HepG2 (cell line): Measurements from ENCODE around the gene NFE2L1. TPM values are rescaled to one million over a fixed set of nuclear protein-coding genes. Genes with fewer than 3 reads are reported as not detected.

Experiments
- ARNTL ChIP-seq: sonication (generic); formaldehyde crosslinking; IDR thresholded peaks from 2 replicates; pipeline ENCODE4 v1.4.0; 2020; ENCODE audit warnings: mild to moderate bottlenecking, missing genetic modification reagents
- ETV6 ChIP-seq: sonication (generic); formaldehyde crosslinking; conservative IDR thresholded peaks from 2 replicates; pipeline ENCODE4 v1.4.0; 2020; ENCODE audit warnings: missing genetic modification reagents
- KLF11 ChIP-seq: IDR thresholded peaks from 2 replicates; pipeline ENCODE4 v1.6.1; 2016; ENCODE audit warnings: missing compliant biosample characterization
- MED1 ChIP-seq: sonication (generic); formaldehyde crosslinking; IDR thresholded peaks from 2 replicates; pipeline ENCODE4 v1.4.0; 2020; ENCODE audit warnings: missing genetic modification reagents
- NR2F6 ChIP-seq, 2 experiments: IDR thresholded peaks; 2 replicates each; pipeline ENCODE4 v1.6.1; 2016; ENCODE audit warnings: antibody characterized with exemption in 1 of 2, mild to moderate bottlenecking in 1 of 2
- SALL2 ChIP-seq: sonication (generic); formaldehyde crosslinking; IDR thresholded peaks from 2 replicates; pipeline ENCODE4 v1.8.1; 2023; ENCODE audit warnings: mild to moderate bottlenecking, missing genetic modification reagents, inconsistent platforms
- STAG1 ChIP-seq: sonication (generic); formaldehyde crosslinking; IDR thresholded peaks from 2 replicates; pipeline ENCODE4 v1.4.0; 2020; ENCODE audit warnings: missing genetic modification reagents
- TAF15 ChIP-seq: fragments of 200-400 bp; formaldehyde crosslinking; IDR thresholded peaks from one replicate; pipeline ENCODE4 v1.6.1; 2018; ENCODE audit warnings: mild to moderate bottlenecking, low read depth, low read length; ENCODE audit not compliant: poor library complexity, severe bottlenecking
- TCF12 ChIP-seq, 2 experiments: fragments of 450-650 bp in 1 of 2; sonication (generic) in 1 of 2; formaldehyde crosslinking in 1 of 2; IDR thresholded peaks; 2 replicates each; pipeline versions ENCODE4 v1.6.1 to v1.8.0; 2017 to 2022; ENCODE audit warnings: antibody characterized with exemption in 1 of 2, mild to moderate bottlenecking in 1 of 2, missing genetic modification reagents in 1 of 2, moderate library complexity in 1 of 2
- TCF7L2 ChIP-seq: IDR thresholded peaks from 2 replicates; pipeline ENCODE4 v1.6.1; 2011; ENCODE audit warnings: mild to moderate bottlenecking, low read depth, low read length, moderate library complexity
- ZNF124 ChIP-seq: sonication (generic); formaldehyde crosslinking; IDR thresholded peaks from 2 replicates; pipeline ENCODE4 v1.4.0; 2020; ENCODE audit warnings: missing genetic modification reagents
- ZNF205 ChIP-seq: IDR thresholded peaks from 2 replicates; pipeline ENCODE4 v1.6.1; 2018; ENCODE audit warnings: missing biosample characterization, missing genetic modification reagents
- ZNF350 ChIP-seq: sonication (generic); formaldehyde crosslinking; IDR thresholded peaks from 2 replicates; pipeline ENCODE4 v1.4.0; 2020; ENCODE audit warnings: mild to moderate bottlenecking, low read depth, missing genetic modification reagents, borderline replicate concordance
- ZNF841 ChIP-seq: sonication (generic); formaldehyde crosslinking; IDR thresholded peaks from 2 replicates; pipeline ENCODE4 v1.8.1; 2023; ENCODE audit warnings: missing genetic modification reagents, borderline replicate concordance
- polyA plus RNA-seq, 8 experiments: library from polyadenylated mRNA; depleted of rRNA in 3 of 8; stranded (reverse) in 7 of 8; unstranded in 1 of 8; fragments of >200 nt; fragmentation: Illumina TruSeq in 4 of 8; extraction: Trizol in 4 of 8; gene quantifications; 2 replicates each; pipeline versions ENCODE4 v1.2.1 to v1.2.3, GENCODE V29; 2011 to 2016; ENCODE audit warnings: low read depth in 4 of 8, missing spikeins in 1 of 8, mixed read lengths in 1 of 8; ENCODE audit not compliant: insufficient read depth in 1 of 8
- total RNA-seq, 5 experiments: library from RNA; depleted of rRNA; stranded (reverse); fragments of >200 nt; fragmentation: Illumina TruSeq; extraction: Trizol; gene quantifications; 2 replicates each; pipeline ENCODE4 v1.2.3, GENCODE V29; 2016; ENCODE audit warnings: low read depth in 1 of 5
- TF ChIP-seq, protein P1 (sequence below): IDR thresholded peaks from 2 replicates; pipeline ENCODE4 v1.6.1; 2016; ENCODE audit warnings: mild to moderate bottlenecking
- TF ChIP-seq, protein P2 (sequence below): sonication (generic); formaldehyde crosslinking; IDR thresholded peaks from 2 replicates; pipeline ENCODE4 v1.5.0; 2020; ENCODE audit warnings: mild to moderate bottlenecking, missing genetic modification reagents, moderate library complexity
- TF ChIP-seq, protein P3 (sequence below): sonication (generic); formaldehyde crosslinking; IDR thresholded peaks from 2 replicates; pipeline ENCODE4 v1.5.0; 2020; ENCODE audit warnings: missing genetic modification reagents
- TF ChIP-seq, protein P4 (sequence below): IDR thresholded peaks from 2 replicates; pipeline ENCODE4 v1.6.1; 2016; ENCODE audit warnings: low read depth, missing genetic modification reagents, missing compliant biosample characterization
- TF ChIP-seq, protein P5 (sequence below): sonication (generic); formaldehyde crosslinking; IDR thresholded peaks from 2 replicates; pipeline ENCODE4 v1.8.0; 2022; ENCODE audit warnings: mild to moderate bottlenecking, missing genetic modification reagents

NFE2L1 gene
- total and polyA plus RNA-seq, 2 of the 13 experiments (the other 11 are each of a cell fraction or from before 2014, with no cell fraction given), result 67.0 to 234 TPM

DNA sequence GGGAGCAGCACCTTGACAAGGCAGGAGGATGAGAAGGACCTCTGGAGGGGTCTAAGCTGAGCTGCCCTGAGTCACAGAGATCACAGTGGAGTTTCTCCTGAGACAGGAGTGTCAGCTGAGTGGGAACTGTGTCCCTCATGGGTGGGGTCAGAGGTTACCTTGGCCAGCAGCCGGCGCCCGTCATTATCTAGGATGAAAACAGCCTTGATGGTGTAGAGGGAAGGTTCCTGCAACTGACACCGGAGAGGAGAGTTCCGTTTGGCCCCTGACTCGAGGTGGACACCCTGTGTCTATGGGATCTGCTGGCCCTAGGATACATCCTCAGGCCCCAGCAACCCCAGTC, 11.5 kb upstream of the NFE2L1 start (continued):
- TF ChIP-seq, protein P1, sequence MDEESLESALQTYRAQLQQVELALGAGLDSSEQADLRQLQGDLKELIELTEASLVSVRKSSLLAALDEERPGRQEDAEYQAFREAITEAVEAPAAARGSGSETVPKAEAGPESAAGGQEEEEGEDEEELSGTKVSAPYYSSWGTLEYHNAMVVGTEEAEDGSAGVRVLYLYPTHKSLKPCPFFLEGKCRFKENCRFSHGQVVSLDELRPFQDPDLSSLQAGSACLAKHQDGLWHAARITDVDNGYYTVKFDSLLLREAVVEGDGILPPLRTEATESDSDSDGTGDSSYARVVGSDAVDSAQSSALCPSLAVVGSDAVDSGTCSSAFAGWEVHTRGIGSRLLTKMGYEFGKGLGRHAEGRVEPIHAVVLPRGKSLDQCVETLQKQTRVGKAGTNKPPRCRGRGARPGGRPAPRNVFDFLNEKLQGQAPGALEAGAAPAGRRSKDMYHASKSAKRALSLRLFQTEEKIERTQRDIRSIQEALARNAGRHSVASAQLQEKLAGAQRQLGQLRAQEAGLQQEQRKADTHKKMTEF (CRISPR knock-in tag), result no peak
- 0 out of 2 replicates have a peak, but pooled peaks have one; percentile 28 for TF ChIP-seq SALL2 (CRISPR knock-in tag)
- TF ChIP-seq ARNTL (CRISPR knock-in tag), result no peak
- TF ChIP-seq STAG1, result no peak
- TF ChIP-seq, protein P2, sequence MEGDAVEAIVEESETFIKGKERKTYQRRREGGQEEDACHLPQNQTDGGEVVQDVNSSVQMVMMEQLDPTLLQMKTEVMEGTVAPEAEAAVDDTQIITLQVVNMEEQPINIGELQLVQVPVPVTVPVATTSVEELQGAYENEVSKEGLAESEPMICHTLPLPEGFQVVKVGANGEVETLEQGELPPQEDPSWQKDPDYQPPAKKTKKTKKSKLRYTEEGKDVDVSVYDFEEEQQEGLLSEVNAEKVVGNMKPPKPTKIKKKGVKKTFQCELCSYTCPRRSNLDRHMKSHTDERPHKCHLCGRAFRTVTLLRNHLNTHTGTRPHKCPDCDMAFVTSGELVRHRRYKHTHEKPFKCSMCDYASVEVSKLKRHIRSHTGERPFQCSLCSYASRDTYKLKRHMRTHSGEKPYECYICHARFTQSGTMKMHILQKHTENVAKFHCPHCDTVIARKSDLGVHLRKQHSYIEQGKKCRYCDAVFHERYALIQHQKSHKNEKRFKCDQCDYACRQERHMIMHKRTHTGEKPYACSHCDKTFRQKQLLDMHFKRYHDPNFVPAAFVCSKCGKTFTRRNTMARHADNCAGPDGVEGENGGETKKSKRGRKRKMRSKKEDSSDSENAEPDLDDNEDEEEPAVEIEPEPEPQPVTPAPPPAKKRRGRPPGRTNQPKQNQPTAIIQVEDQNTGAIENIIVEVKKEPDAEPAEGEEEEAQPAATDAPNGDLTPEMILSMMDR (CRISPR knock-in tag), result no peak
- TF ChIP-seq TCF7L2, result no peak
- no peak for TF ChIP-seq ZNF350 (CRISPR knock-in tag)
- TF ChIP-seq TAF15, result no peak
- TF ChIP-seq, protein P3, sequence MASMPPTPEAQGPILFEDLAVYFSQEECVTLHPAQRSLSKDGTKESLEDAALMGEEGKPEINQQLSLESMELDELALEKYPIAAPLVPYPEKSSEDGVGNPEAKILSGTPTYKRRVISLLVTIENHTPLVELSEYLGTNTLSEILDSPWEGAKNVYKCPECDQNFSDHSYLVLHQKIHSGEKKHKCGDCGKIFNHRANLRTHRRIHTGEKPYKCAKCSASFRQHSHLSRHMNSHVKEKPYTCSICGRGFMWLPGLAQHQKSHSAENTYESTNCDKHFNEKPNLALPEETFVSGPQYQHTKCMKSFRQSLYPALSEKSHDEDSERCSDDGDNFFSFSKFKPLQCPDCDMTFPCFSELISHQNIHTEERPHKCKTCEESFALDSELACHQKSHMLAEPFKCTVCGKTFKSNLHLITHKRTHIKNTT (CRISPR knock-in tag), result no peak
- TF ChIP-seq ZNF205 (CRISPR knock-in tag), result no peak
- no peak for TF ChIP-seq TCF12 (IDR thresholded peaks at IDR 0.05)
- peak; percentile 16; the same call in 1 of the 2 replicates for TF ChIP-seq TCF12 (CRISPR knock-in tag; IDR thresholded peaks at IDR 0.05)
- TF ChIP-seq NR2F6 (IDR thresholded peaks at IDR 0.05), result peak; percentile 23; the same call in 1 of the 2 replicates
- no peak for TF ChIP-seq NR2F6 (CRISPR knock-in tag; IDR thresholded peaks at IDR 0.05)
- no peak for TF ChIP-seq ETV6
- TF ChIP-seq KLF11 (CRISPR knock-in tag), result no peak
- TF ChIP-seq MED1 (CRISPR knock-in tag), result no peak; the same call in 1 of the 2 replicates
- TF ChIP-seq, protein P4, sequence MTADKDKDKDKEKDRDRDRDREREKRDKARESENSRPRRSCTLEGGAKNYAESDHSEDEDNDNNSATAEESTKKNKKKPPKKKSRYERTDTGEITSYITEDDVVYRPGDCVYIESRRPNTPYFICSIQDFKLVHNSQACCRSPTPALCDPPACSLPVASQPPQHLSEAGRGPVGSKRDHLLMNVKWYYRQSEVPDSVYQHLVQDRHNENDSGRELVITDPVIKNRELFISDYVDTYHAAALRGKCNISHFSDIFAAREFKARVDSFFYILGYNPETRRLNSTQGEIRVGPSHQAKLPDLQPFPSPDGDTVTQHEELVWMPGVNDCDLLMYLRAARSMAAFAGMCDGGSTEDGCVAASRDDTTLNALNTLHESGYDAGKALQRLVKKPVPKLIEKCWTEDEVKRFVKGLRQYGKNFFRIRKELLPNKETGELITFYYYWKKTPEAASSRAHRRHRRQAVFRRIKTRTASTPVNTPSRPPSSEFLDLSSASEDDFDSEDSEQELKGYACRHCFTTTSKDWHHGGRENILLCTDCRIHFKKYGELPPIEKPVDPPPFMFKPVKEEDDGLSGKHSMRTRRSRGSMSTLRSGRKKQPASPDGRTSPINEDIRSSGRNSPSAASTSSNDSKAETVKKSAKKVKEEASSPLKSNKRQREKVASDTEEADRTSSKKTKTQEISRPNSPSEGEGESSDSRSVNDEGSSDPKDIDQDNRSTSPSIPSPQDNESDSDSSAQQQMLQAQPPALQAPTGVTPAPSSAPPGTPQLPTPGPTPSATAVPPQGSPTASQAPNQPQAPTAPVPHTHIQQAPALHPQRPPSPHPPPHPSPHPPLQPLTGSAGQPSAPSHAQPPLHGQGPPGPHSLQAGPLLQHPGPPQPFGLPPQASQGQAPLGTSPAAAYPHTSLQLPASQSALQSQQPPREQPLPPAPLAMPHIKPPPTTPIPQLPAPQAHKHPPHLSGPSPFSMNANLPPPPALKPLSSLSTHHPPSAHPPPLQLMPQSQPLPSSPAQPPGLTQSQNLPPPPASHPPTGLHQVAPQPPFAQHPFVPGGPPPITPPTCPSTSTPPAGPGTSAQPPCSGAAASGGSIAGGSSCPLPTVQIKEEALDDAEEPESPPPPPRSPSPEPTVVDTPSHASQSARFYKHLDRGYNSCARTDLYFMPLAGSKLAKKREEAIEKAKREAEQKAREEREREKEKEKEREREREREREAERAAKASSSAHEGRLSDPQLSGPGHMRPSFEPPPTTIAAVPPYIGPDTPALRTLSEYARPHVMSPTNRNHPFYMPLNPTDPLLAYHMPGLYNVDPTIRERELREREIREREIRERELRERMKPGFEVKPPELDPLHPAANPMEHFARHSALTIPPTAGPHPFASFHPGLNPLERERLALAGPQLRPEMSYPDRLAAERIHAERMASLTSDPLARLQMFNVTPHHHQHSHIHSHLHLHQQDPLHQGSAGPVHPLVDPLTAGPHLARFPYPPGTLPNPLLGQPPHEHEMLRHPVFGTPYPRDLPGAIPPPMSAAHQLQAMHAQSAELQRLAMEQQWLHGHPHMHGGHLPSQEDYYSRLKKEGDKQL (CRISPR knock-in tag), result no peak
- TF ChIP-seq, protein P5, sequence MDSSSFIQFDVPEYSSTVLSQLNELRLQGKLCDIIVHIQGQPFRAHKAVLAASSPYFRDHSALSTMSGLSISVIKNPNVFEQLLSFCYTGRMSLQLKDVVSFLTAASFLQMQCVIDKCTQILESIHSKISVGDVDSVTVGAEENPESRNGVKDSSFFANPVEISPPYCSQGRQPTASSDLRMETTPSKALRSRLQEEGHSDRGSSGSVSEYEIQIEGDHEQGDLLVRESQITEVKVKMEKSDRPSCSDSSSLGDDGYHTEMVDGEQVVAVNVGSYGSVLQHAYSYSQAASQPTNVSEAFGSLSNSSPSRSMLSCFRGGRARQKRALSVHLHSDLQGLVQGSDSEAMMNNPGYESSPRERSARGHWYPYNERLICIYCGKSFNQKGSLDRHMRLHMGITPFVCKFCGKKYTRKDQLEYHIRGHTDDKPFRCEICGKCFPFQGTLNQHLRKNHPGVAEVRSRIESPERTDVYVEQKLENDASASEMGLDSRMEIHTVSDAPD, result no peak
- TF ChIP-seq ZNF841, result no peak
- TF ChIP-seq ZNF124, result no peak; the same call in 1 of the 2 replicates
